ENCODE results near the gene NFXL1.
A peak's percentile ranks its signal among the peaks of the same experiment; 100 is the strongest.

Gene NFXL1

DNA sequence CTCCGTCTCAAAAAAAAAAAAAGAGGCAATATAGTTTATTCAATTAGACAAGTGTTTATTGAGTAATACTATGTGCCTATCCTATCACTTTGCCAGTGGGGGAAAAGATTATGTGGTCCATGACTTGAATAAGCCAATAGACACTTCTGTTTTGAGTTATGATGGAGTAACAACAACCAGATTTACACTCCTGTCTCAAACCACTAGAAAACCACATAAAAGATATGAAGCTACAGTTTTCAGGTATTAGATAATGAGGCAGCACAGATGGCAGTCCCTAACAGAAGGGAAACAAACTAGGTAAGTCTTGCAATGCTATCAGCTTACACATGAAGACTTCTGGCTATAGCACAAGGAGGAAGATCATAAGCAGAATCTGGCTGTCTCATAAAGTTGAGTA is 22.5 kb downstream of the NFXL1 start:
- DNase-seq (ENCODE audit: low read depth in 1 of 2, low spot score in 1 of 2): no peak

DNA sequence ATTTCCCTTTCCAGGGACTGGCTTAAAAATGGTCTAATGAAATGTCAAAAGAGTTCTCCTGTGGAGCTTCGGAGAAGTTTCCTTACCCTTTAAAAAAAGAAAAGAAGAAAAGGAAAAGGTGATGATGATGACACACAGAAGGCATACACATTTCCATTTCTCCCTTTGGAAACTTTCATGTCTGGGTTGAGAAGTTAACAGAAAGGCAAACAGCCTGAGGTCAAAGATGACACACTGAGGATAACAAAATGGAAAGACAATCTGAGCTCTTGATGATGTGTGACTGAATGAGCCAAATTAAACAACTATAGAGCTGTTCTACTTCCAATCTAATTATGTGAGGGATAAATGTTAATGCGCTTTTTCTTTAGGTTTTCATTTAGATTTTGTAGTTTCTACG is 32.2 kb downstream of the NFXL1 start:
- DNase-seq (ENCODE audit: low read depth in 1 of 2, low spot score in 1 of 2): no peak

DNA sequence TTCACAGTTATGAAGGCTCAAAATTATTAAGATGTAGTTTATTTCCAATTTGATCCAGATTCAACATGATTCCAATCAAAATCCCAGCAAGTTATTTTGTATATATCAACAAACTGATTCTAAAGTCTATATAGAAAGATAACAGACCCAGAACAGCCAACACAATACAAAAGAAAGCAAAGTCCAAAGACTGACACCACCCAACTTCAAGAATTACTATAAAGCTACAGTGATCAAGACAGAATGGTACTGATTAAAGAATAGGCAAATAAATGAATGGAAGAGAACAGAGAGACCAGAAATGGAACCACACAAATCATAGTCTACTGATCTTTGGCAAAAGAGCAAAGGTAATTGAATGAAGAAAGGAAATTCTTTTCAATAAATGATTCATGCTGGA is 34.9 kb downstream of the NFXL1 start:
- DNase-seq (ENCODE audit: low read depth in 1 of 2, low spot score in 1 of 2): no peak

DNA sequence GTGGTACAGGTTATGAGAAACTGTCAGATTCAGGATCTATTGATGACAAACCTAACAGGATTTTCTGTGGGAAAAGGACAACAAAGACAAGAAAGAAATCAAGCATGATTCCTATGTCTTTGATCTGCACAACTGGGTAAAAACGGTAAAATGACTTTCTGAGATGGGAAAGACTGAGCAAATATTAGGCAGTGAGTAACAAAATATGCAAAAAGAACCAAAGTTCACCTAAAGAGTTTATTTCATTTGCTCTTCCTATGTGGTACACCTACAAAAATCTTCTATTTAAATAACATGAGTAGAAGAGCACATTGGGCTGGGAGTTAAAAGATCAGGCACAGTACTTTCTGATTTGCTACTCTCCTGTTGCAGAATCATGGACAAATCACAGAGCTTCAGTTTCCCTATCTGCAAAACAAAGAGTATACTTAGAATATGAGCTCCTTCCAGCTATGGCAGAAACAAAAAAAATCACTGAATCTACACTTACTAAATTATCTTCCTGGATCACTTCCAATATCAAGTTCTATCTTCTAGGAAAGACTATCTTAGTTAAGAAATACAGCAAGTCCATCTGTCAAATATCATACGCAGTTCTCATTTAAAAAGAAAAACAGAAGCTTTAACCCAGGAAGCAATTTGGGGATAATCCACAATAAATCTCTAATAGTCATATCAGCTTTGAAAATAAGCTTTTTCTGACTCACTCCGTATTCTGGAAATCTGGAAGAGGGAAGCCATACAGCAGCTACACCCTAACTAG is 37.4 kb downstream of the NFXL1 start:
- no peak for DNase-seq (ENCODE audit: low read depth in 1 of 2, low spot score in 1 of 2)

DNA sequence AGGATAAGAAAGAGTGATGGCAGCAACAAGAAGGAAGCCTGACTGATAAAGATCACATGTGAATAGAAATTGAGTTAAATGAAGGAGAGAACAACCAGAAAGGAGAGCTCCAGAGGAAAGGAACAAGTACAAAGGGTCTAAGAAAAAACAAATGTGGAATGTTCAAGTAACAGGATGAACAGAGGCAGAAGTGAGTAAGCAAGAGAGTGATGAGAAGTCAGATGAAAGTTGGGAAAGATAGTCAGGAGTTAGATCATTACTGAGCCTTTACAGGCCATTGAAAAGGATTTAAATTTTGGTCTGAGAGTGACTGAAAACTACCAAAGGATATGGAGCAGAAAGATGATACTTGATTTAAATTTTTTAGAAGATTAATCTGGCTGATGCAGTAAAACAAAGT is 38.1 kb downstream of the NFXL1 start:
- DNase-seq (ENCODE audit: low read depth in 1 of 2, low spot score in 1 of 2): no peak

DNA sequence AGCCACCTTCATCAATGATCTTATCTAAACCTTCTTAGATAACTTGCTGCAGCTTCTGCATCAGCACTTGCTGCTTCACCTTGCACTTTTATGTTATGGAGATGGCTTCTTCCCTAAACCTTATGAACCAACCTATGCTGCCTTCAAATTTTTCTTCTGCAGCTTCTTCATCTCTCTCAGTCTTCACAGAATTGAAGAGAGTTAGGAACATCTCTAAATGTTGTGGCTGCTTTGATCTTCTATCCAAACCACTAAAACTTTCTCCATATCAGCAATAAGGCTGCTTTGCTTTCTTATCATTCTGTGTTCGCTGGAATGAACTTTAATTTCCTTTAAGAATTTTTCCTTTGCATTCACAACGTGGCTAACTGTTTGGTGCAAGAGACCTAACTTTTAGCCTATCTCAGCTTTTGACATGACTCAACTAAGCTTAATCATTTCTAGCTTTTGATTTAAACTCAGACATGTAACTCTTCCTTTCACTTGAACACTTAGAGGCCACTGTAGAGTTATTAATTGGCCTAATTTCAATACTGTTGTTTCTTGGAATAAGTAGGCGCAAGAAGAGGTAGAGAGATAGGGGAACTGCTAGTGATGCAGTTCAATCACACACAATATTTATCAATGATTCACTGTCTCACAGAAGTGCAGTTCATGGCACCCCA is 40.4 kb downstream of the NFXL1 start:
- no peak for DNase-seq (ENCODE audit: low read depth in 1 of 2, low spot score in 1 of 2)

DNA sequence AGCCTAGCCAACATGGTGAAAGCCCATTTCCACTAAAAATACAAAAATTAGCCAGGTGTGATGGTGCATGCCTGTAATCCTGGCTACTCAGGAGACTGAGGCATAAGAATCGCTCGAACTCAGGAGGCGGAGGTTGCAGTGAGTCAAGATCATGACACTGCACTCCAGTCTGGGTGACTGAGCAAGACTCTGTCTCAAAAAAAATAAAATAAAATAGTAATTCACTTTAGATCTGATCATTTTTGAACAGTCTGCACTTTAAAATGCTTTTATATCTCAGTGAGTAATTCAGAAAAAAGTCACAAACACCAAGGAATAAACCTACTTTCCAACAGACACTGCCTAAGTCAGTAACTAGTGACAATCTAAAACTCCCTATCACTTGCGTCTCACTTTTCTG is 50.9 kb downstream of the NFXL1 start:
- no peak for DNase-seq (ENCODE audit: low read depth in 1 of 2, low spot score in 1 of 2)

DNA sequence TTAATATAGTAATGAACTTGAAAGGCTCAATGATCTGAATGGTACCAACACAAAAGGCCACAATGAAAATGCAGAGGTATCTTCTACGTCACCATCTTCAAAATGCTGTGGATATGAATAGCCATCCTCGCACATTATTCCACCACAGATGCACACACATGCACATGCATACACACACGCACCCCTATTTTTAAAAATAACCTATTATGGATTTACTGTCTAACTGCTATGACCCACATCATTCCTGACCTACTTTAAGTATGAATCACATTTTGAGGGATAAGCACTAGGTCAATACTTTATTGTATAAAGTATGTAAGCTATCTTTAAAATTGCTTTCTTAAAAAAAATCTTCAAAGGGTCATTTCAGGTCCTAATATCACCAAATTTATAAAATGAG is 52.1 kb downstream of the NFXL1 start:
- no peak for DNase-seq (ENCODE audit: low read depth in 1 of 2, low spot score in 1 of 2)

DNA sequence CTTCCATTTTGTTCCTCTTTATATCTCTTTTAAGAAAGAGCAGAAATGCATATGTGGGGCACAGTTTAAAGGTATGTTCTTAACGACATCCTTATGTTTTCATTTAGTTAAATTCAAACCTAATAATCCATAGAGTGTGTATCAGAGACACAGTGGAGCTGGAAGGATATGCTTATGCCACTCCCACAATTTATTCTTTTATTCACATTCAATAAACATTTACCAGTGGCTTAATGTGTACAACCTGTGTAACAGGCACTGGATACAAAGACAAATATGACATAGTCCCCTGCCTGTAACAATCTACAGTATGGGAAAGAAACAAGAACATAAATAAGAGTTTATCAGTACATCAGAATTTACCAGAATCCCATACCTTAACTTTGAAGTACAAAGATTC is 54.1 kb downstream of the NFXL1 start:
- no peak for DNase-seq (ENCODE audit: low read depth in 1 of 2, low spot score in 1 of 2)

DNA sequence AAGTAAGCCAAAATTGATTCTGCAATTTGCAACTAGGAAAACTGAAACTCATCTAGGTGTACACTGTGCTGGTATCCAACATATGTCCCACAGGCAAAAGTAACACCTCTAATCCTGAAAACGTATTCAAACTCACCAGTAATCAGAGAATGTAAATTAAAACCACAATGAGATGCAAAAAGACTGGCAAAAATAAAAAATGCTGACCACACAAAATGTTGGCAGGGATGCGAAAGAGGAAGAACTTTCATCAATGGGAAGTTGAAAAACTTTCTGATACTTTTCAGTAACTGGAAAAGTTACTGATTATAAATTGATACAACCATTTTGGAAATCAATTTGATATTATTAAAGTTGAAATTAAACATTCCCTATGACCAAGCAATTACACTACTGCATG is 56.4 kb downstream of the NFXL1 start:
- DNase-seq (ENCODE audit: low read depth in 1 of 2, low spot score in 1 of 2): no peak

DNA sequence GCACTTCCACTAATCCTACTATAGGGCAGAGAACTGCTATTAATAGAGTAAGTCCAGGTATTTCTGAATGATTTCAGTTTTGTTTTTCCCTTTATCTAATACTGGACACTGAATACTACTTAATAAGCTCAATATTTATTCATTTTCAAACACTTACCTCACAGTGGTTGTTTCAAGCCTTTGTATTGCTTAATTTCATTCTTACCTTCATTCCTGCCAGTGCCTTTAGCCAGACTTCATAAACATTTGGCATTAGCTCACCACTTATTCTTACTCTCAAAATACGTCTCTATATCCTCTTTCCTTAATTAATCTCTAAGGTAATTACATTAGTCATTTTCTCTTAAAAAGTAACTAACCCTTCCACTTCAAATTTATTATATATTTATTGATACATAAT is 57.7 kb downstream of the NFXL1 start:
- DNase-seq (ENCODE audit: low read depth in 1 of 2, low spot score in 1 of 2): no peak

DNA sequence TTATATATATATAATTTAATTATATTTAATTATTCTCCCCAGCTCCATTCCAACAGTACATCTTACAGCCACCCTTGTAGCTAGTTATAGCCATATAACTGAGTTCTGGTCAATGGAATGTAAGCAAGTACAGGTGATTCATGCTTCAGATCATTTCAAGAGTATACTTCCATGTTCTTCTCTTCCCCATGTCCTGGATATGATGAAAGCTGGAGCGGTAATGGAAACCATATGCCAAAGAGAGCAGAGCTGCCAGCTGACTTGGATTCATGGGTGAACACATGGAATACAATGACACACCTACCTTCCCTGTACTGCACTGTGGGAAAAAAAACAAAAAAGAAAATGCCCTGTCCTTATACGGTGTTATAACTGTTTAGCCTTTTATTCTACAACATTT is 59.0 kb downstream of the NFXL1 start:
- DNase-seq (ENCODE audit: low read depth in 1 of 2, low spot score in 1 of 2): no peak

DNA sequence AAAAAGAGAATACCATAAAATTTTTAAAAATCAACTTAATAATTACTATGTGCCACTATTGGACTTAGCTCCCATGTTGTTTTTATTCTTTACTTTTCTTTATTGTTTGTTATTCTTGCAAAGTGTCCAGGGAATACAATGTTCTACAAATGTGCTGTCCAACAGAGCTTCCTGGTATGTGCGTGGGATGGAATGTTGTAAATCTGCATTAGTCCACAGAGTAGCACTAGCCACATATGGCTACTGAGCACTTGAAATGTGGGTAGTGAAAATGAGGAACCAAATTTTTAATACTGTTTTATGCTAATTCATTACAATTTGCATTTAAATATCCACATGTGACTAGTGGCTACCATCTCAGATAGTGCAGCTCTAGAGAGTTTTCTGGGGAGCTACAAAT is 62.2 kb downstream of the NFXL1 start:
- no peak for DNase-seq (ENCODE audit: low read depth in 1 of 2, low spot score in 1 of 2)

DNA sequence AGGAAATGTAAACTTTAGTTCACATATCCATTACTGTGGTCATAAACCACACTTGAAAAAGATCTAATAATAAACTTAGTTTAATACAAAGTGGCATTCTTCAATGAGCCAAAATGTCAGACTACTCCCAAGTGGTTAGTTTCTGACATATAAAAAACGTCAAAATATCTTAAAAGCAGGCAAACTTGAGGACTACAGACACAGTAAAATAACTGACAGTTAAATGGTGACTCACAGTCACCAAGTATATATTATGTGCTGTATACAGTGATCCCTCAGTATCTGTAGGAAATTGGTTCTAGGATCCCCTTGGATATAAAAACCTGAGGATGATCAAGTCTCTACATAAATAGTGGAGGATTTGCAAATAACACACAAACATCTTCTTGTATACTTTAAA is 64.9 kb downstream of the NFXL1 start:
- no peak for DNase-seq (ENCODE audit: low read depth in 1 of 2, low spot score in 1 of 2)

DNA sequence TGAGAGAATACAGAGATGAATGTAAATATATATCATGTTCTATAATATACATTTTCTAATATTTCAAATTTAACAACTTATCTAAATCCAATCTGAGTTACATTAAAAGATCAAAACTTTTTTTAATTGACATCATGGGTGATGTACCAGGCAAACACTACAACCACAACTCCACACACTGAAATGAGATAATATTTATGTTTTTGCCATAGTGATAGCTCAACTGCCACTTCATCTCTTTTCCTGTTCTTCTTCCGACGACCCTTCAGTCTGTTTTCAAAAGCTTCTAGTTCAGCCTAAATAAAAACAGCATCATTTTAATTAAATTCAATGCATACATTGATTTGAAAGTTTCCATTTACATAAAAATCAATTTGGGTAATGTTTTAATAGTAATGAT is 66.3 kb downstream of the NFXL1 start:
- no peak for DNase-seq (ENCODE audit: low read depth in 1 of 2, low spot score in 1 of 2)

DNA sequence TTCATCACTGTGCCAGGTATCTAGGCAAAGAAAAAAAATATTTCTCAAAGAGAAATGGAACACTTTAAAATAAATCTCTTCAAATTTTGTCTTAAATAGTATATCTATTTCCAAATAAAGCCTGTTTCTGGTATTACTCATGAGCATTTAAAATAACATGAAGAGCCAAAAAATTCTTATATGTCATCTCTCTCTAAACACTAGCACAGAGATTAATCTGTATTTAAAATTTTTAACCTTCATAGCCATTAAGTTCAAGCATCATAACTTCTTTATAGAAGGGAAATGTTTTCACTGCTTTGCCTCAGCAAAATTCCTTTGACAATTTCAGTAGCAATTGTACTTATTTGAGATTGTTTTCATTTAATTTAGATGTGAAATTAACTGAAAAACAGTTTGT is 71.4 kb downstream of the NFXL1 start:
- no peak for DNase-seq (ENCODE audit: low read depth in 1 of 2, low spot score in 1 of 2)

DNA sequence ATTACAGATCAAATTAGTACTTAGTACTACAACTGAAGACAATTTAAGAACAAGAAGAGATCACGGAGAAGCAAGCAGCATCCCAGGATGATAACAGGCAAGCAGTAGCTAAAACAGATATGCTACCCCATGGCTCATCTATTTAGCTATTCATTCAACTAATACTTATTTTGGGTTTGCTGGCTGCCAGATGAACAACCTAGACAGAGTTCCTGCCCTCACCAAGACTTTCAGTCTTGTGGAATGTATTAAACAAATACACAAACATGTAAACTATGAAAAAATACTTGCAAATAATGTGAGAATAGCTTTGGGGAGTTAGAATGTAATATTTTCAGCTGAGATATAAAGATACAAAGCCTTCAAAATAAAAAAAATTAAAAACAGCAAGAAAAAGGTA is 74.1 kb downstream of the NFXL1 start:
- DNase-seq (ENCODE audit: low read depth in 1 of 2, low spot score in 1 of 2): no peak

DNA sequence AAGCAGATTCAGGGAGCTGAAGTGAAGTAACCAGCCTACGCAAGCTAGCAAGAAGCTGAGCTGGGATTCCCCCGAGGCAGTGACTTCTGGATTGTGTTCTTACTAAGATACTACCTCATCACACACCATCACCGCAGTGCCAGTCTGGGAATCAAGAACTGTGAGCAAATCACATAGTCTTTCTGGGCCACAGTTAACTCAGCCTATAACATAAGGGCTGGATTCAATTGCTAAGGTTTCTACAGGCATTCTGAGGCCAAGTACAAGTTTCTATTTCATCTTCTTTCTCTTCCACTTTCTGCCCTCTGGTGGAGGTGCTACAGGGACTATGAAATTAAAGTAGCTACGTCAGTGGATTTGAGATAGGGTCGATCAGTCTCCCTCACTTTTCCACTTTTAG is 75.1 kb downstream of the NFXL1 start:
- peak in 1 of 2 donors; percentile 32 for DNase-seq (ENCODE audit: low read depth in 1 of 2, low spot score in 1 of 2)

DNA sequence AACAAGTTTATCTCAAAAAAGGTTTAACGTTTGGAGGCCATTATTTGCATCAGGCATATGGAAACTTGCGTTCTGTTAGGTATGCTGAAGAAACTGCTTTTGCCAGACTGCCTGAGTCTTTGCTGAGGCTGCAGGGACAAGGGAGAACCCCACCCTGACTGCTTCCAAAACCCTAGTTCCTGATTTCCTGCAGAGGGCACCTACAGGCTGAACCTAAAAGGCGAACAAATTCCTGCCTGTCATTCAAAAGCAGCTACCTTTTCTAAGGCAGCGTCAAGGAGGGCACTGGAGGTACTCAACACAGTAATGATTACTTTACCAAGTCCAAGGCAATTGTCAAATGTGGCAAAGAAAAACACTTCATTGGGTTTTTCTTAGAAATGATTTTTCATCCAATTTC is 75.9 kb downstream of the NFXL1 start:
- DNase-seq (ENCODE audit: low read depth in 1 of 2, low spot score in 1 of 2): no peak

DNA sequence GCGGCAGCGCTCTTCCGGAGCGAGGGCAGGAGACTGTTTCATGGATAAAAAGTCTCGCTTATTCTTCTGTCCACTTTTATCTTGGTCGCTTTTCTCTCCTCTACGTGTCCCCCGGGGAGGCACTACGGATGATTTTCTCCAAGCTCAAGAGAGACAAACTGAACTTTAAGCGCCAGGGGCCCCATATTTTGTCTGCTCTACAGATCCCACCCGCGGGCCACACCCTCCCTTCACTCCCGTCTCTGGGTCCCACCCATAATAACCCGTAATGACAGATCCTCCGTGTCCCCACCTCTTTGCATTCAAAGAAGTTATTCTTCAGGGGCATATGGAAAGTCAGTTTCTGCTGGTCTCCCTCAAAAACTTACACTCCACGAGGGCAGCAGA is 76.5 kb downstream of the NFXL1 start, which contains the start of gene CORIN:
Gene CORIN (minus strand): TSS at position 160 of the 387 bp plus-strand sequence. CDS start 118 bp downstream, at position 42.
- DNase-seq (ENCODE audit: low read depth in 1 of 2, low spot score in 1 of 2): no peak

DNA sequence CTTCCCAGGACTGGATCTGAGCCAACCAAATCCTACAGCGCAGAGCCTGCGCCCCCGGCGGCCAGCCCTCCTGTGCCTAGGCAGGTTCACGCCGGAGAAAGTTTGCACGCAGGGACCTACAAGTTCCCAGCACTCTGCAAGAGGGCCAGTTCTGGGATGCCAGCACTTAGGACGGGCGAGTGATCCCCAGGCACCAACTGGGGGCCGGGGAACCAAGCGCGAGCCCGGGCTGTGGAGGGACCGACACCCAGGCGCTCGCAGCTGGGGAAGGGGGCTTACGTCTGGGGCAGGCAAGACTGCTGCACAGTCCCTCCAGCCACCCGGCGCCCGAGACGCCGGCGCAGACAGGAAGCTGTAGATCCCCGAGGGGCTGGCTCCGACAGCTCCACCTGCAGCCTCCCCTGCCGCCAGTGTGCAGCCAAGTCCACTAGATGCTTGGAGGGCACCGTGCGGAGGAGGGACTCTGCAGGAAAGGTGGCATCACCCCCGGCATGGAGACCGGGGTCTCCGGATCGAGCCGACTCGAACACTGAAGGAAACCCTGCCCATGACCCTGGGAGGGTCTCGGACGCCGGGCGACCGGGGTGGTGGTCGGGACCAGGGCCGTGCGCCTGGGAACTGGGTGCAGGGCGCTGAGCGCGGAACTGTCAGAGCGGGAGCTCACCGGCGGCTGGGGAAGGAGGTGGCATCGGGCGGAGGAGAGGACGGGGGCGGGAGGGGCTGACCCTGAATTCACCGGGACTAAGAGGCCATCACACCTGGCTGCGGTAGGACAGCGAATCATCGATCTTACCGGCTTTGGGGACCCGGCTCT is 77.1 kb downstream of the NFXL1 start:
- no peak for DNase-seq (ENCODE audit: low read depth in 1 of 2, low spot score in 1 of 2)

DNA sequence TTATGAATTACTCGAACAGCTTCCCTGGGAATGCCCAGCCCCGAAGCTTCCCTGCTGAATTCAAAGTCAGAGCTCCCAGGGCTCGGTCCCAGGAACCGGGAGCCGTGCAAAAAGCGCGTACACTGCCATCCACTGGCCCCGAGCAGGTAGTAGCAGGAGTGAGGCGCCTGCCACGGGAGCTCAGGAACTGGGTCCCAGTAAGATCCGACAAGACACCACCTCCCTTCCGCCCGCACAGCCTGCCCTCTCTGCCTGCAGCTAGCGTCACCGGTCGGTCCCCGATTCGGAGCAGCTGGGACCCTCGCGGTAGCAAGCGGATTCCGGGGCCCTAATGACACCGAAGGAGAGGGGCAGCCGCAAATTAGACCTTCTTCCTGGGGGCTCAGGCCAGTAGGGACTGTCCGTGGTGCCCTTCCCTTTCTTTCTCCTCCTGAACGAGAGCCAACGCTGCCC is 77.7 kb downstream of the NFXL1 start:
- peak in 1 of 2 donors; percentile 42 for DNase-seq (ENCODE audit: low read depth in 1 of 2, low spot score in 1 of 2)
